Measurements from ENCODE around the gene CCDC183. TPM values are rescaled to one million over a fixed set of nuclear protein-coding genes. Genes with fewer than 3 reads are reported as not detected.

The CCDC183 gene
- polyA plus RNA-seq, 3 donors: 0.54 to 2.1 TPM; not detected in 1

DNA sequence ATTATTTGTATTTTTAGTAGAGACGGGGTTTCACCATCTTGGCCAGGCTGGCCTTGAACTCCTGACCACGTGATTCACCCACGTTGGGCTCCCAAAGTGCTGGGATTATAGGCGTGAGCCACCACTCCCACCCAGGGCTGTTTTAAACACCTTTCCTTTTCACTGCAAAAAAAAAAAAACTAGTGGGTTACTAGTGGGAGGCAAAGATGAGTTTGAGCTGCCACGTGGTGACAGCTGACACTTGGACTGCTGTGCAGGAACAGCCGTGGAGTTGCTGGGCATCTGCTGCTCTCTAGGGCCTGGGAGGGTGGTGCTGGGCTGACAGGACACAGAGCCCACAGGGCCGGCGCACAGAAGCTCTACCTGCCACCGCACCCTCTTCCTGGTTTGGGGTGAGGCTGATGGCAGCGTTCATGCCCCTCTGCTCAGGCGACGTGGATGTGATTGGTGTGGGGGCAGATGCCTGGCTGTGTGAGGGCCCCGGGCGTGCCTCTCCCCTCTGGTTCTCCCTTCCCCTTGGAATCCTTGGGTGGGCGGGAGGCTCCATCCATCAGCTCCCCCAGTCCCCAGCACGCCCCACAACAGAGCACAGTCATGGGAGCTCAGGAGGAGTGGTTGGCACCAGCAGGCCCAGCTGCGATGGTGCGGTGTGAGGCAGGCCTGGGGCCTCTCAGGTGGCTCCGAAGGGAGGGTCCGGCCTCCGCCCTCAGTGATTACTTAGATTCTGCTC is 28.5 kb downstream of the CCDC183 start:
- H3K4me3 Mint-ChIP-seq: no peak overlapping the region
- peaks cover 9% of the 10 kb centered on the region for H3K4me1 Mint-ChIP-seq
- TF ChIP-seq, protein P1, sequence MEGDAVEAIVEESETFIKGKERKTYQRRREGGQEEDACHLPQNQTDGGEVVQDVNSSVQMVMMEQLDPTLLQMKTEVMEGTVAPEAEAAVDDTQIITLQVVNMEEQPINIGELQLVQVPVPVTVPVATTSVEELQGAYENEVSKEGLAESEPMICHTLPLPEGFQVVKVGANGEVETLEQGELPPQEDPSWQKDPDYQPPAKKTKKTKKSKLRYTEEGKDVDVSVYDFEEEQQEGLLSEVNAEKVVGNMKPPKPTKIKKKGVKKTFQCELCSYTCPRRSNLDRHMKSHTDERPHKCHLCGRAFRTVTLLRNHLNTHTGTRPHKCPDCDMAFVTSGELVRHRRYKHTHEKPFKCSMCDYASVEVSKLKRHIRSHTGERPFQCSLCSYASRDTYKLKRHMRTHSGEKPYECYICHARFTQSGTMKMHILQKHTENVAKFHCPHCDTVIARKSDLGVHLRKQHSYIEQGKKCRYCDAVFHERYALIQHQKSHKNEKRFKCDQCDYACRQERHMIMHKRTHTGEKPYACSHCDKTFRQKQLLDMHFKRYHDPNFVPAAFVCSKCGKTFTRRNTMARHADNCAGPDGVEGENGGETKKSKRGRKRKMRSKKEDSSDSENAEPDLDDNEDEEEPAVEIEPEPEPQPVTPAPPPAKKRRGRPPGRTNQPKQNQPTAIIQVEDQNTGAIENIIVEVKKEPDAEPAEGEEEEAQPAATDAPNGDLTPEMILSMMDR (IDR thresholded peaks at IDR 0.05): no peak
- H3K36me3 Mint-ChIP-seq: peaks cover 43 to 76% of the 10 kb centered on the region in 2 donors
- Histone ChIP-seq H3K27me3 (ENCODE audit: control insufficient read depth in 2 of 2, insufficient read depth in 2 of 2, low read length in 2 of 2) (peaks cover 0 to 7% of the 10 kb centered on the region in 2 donors), H3K4me3 (replicated peaks in 1 of 3; ENCODE audit: low read depth in 2 of 3, low read length in 3 of 3) (no peak overlapping the region), H4K20me1 (ENCODE audit: insufficient read depth, low read length) (peaks cover 44% of the 10 kb centered on the region), H3K4me2 (replicated peaks; ENCODE audit: extremely low read depth, low read length, poor library complexity, severe bottlenecking) (no peak overlapping the region), H3K79me2 (ENCODE audit: insufficient read depth, low read length) (peaks cover 3% of the 10 kb centered on the region), H2AFZ (ENCODE audit: insufficient read depth, low read depth, low read length, poor library complexity, severe bottlenecking) (no peak overlapping the region), H3K9ac (ENCODE audit: insufficient read depth, low read length, poor library complexity, severe bottlenecking) (no peak overlapping the region), H3K36me3 (replicated peaks in 1 of 2; ENCODE audit: control insufficient read depth in 1 of 2, insufficient read depth in 2 of 2, low read length in 2 of 2) (peaks cover 53 to 67% of the 10 kb centered on the region in 2 donors), H3K27ac (ENCODE audit: low read depth in 1 of 2, low read length in 2 of 2) (no peak overlapping the region), H3K4me1 (ENCODE audit: control insufficient read depth in 1 of 2, insufficient read depth in 2 of 2, low read length in 2 of 2) (peaks cover 6 to 15% of the 10 kb centered on the region in 2 donors), H3K9me3 (replicated peaks in 1 of 2; ENCODE audit: control insufficient read depth in 1 of 2, insufficient read depth in 1 of 2, low read length in 2 of 2) (no peaks in the 10 kb centered on the region)
- 97% methylated on average over 10 of the region's 21 CpGs for WGBS (ENCODE audit: insufficient coverage)
- intact Hi-C loops (cut with micrococcal nuclease): no loop called here
- peaks cover 8 to 11% (median 10%) of the 10 kb centered on the region in 3 donors for H3K27me3 Mint-ChIP-seq (ENCODE audit: low read depth in 3 of 3)
- peaks cover 0 to 2% (median 0%) of the 10 kb centered on the region in 7 donors for H3K9me3 Mint-ChIP-seq
- H3K27ac Mint-ChIP-seq: peak overlapping the region in 1 of 7 donors; percentile 25
- no peak for DNase-seq

DNA sequence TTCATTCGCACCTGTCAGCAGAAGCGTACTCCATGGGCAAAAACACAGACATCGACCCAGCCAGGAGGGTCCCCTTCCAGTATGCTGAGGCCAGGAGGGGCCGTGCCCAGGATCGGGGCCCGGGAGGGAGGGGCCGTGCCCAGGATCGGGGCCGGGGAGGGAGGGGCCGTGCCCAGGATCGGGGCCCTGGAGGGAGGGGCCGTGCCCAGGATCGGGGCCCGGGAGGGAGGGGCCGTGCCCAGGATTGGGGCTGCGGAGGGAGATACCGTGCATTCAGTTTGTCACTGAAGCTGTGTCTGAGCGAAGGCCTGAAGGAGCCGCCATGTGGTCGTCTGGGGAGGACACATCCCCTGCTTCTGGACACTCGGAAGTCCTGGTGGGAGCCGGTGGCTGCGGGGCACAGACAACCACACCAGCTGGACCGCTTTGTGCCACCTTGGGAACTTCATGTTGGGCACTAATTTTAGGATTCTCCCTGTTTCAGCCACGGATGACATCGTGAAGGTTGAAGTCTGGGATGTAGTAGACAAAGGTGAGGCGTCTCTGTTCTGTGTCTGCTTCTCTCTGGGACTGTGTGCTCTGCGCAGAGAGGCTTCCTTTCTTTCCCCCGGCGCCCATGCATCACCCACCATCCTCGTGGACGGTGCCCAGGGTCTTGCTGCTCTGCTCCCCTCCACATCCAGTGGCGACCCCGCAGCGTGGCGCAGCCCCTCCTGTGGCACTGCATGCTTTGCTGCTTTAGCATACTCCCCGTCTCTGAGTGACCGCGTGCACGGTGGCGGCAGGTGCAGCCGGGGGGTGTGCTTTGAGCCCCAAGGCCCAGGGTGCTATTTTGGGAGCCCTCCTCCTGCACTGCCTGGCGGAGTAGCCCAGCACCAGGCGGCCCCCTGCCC is 29.4 kb downstream of the CCDC183 start:
- intact Hi-C loops (cut with micrococcal nuclease): no loop called here
- H3K27ac ChIP-seq (ENCODE audit: low read depth in 1 of 2, low read length in 2 of 2): no peak overlapping the region
- no peaks in the 10 kb centered on the region for H3K9me3 ChIP-seq (replicated peaks in 1 of 2; ENCODE audit: control insufficient read depth in 1 of 2, insufficient read depth in 1 of 2, low read length in 2 of 2)
- no peak overlapping the region for H3K9ac ChIP-seq (ENCODE audit: insufficient read depth, low read length, poor library complexity, severe bottlenecking)
- no peak overlapping the region for H3K4me3 ChIP-seq (replicated peaks in 1 of 3; ENCODE audit: low read depth in 2 of 3, low read length in 3 of 3)
- peaks cover 62 to 76% of the 10 kb centered on the region in 2 donors for H3K36me3 ChIP-seq (replicated peaks in 1 of 2; ENCODE audit: control insufficient read depth in 1 of 2, insufficient read depth in 2 of 2, low read length in 2 of 2)
- Mint-ChIP-seq H3K4me3 (no peak overlapping the region), H3K27ac (no peak overlapping the region), H3K4me1 (peaks cover 7% of the 10 kb centered on the region), H3K9me3 (peaks cover 0 to 2% (median 0%) of the 10 kb centered on the region in 7 donors), H3K27me3 (ENCODE audit: low read depth in 3 of 3) (peaks cover 6 to 8% (median 7%) of the 10 kb centered on the region in 3 donors), H3K36me3 (peaks cover 45 to 81% of the 10 kb centered on the region in 2 donors)
- H3K4me2 ChIP-seq (replicated peaks; ENCODE audit: extremely low read depth, low read length, poor library complexity, severe bottlenecking): no peak overlapping the region
- H3K27me3 ChIP-seq (ENCODE audit: control insufficient read depth in 2 of 2, insufficient read depth in 2 of 2, low read length in 2 of 2): peaks cover 0 to 6% of the 10 kb centered on the region in 2 donors
- TF ChIP-seq, protein P1 (IDR thresholded peaks at IDR 0.05): no peak
- peaks cover 35% of the 10 kb centered on the region for H4K20me1 ChIP-seq (ENCODE audit: insufficient read depth, low read length)
- no peak overlapping the region for H2AFZ ChIP-seq (ENCODE audit: insufficient read depth, low read depth, low read length, poor library complexity, severe bottlenecking)
- no peak for DNase-seq
- 96% methylated on average over 29 of the region's 44 CpGs for WGBS (ENCODE audit: insufficient coverage)
- H3K79me2 ChIP-seq (ENCODE audit: insufficient read depth, low read length): peaks cover 3% of the 10 kb centered on the region
- peaks cover 6 to 14% of the 10 kb centered on the region in 2 donors for H3K4me1 ChIP-seq (ENCODE audit: control insufficient read depth in 1 of 2, insufficient read depth in 2 of 2, low read length in 2 of 2)
